DND-41 (cell line): ENCODE data around the gene ZNF468.
"Not testable (repeated sequence)": the region's sequence is repeated elsewhere in the genome, so short reads cannot be mapped to it uniquely, and the experiment has no call there.

ENCODE experiments used
- ATAC-seq: fragments of 200-7000 bp; cut with Tn5 transposase; 3 replicates; pipeline ENCODE4 v1.9.1; 2021; ENCODE audit warnings: low read depth; ENCODE audit not compliant: insufficient read depth
- DNase-seq: peaks from one replicate; pipeline ENCODE4 v3.0.0-alpha.2; 2020
- H2AFZ ChIP-seq: 2 replicates; pipeline ENCODE4 v1.6.0; 2012; ENCODE audit warnings: low read depth, low read length
- H3K27ac ChIP-seq: 2 replicates; pipeline ENCODE4 v1.5.1; 2012; ENCODE audit warnings: low read length, inconsistent platforms
- H3K27me3 ChIP-seq: fragments of 200-600 bp; sonication (generic); 2 replicates; pipeline ENCODE4 v1.6.0; 2012; ENCODE audit warnings: low read length, mild to moderate bottlenecking, inconsistent platforms; ENCODE audit not compliant: insufficient read depth, poor library complexity
- H3K36me3 ChIP-seq: 2 replicates; pipeline ENCODE4 v1.5.1; 2012; ENCODE audit warnings: low read length, inconsistent platforms; ENCODE audit not compliant: insufficient read depth
- H3K4me1 ChIP-seq: 2 replicates; pipeline ENCODE4 v1.5.1; 2012; ENCODE audit warnings: mild to moderate bottlenecking, low read length; ENCODE audit not compliant: insufficient read depth
- H3K4me2 ChIP-seq: 2 replicates; pipeline ENCODE4 v1.6.0; 2012; ENCODE audit warnings: mild to moderate bottlenecking, moderate library complexity, low read length, inconsistent platforms; ENCODE audit not compliant: insufficient read depth
- H3K4me3 ChIP-seq, 2 experiments: fragments of 200-600 bp in 1 of 2; shearing (Covaris generic) in 1 of 2; 2 replicates each; pipeline ENCODE4 v1.5.1; 2012 to 2016; ENCODE audit warnings: inconsistent platforms in 2 of 2, low read length in 2 of 2, mild to moderate bottlenecking in 2 of 2, low read depth in 1 of 2, moderate library complexity in 1 of 2
- H3K79me2 ChIP-seq: 2 replicates; pipeline ENCODE4 v1.6.0; 2012; ENCODE audit warnings: low read length, inconsistent platforms; ENCODE audit not compliant: insufficient read depth
- H3K9ac ChIP-seq: 2 replicates; pipeline ENCODE4 v1.6.0; 2012; ENCODE audit warnings: low read depth, mild to moderate bottlenecking, inconsistent platforms, low read length, moderate library complexity
- H3K9me3 ChIP-seq: 2 replicates; pipeline ENCODE4 v1.5.1; 2012; ENCODE audit warnings: low read length, moderate library complexity, mild to moderate bottlenecking, inconsistent platforms; ENCODE audit not compliant: insufficient read depth, severe bottlenecking
- H4K20me1 ChIP-seq: 2 replicates; pipeline ENCODE4 v1.6.0; 2012; ENCODE audit warnings: low read length; ENCODE audit not compliant: insufficient read depth
- EZH2 ChIP-seq: IDR thresholded peaks from 3 replicates; pipeline ENCODE4 v1.6.1; 2012; ENCODE audit warnings: borderline replicate concordance, low read depth, mild to moderate bottlenecking, moderate library complexity, low read length, inconsistent platforms; ENCODE audit not compliant: severe bottlenecking
- TF ChIP-seq, protein P1 (sequence below): IDR thresholded peaks from 2 replicates; pipeline ENCODE4 v1.5.1; 2012; ENCODE audit warnings: borderline replicate concordance, low read length, moderate library complexity, mild to moderate bottlenecking; ENCODE audit not compliant: poor library complexity, severe bottlenecking; ENCODE audit errors: extremely low read depth

ZNF468 gene

DNA sequence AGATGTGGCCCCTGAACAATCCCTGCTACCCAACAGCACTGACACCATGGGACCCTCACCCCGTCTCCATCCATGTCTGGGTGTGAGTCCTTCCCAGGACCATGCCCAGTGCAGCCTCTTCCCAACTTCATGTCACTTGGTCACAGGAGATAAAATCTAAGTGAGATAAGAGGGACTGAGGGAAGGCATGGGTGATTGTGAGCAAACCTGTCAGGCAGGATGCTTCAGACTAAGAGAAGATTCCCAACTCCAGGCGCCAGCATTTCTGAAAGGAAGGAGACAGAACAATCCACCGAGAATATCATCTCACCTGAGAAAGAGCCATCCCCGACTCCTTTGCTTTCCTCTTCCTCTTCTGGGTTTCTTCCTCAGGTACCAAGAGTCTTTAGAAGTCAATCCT is 32.5 kb upstream of the ZNF468 start:
- Histone ChIP-seq H2AFZ (no peak overlapping the region), H3K9me3 (no peaks in the 10 kb centered on the region), H3K9ac (no peak overlapping the region), H3K79me2 (peaks cover 21% of the 10 kb centered on the region), H3K4me1 (peaks cover 2% of the 10 kb centered on the region; the same call in 1 of the 2 replicates), H3K36me3 (peaks cover 71% of the 10 kb centered on the region), H3K4me3 (no peak overlapping the region), H3K27me3 (no peaks in the 10 kb centered on the region), H3K4me2 (no peak overlapping the region), H4K20me1 (peaks cover 6% of the 10 kb centered on the region; the same call in 1 of the 2 replicates), H3K27ac (no peak overlapping the region)
- DNase-seq = no peak
- ATAC-seq = no peak
- TF ChIP-seq EZH2 = no peak
- TF ChIP-seq, protein P1, sequence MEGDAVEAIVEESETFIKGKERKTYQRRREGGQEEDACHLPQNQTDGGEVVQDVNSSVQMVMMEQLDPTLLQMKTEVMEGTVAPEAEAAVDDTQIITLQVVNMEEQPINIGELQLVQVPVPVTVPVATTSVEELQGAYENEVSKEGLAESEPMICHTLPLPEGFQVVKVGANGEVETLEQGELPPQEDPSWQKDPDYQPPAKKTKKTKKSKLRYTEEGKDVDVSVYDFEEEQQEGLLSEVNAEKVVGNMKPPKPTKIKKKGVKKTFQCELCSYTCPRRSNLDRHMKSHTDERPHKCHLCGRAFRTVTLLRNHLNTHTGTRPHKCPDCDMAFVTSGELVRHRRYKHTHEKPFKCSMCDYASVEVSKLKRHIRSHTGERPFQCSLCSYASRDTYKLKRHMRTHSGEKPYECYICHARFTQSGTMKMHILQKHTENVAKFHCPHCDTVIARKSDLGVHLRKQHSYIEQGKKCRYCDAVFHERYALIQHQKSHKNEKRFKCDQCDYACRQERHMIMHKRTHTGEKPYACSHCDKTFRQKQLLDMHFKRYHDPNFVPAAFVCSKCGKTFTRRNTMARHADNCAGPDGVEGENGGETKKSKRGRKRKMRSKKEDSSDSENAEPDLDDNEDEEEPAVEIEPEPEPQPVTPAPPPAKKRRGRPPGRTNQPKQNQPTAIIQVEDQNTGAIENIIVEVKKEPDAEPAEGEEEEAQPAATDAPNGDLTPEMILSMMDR = no peak

DNA sequence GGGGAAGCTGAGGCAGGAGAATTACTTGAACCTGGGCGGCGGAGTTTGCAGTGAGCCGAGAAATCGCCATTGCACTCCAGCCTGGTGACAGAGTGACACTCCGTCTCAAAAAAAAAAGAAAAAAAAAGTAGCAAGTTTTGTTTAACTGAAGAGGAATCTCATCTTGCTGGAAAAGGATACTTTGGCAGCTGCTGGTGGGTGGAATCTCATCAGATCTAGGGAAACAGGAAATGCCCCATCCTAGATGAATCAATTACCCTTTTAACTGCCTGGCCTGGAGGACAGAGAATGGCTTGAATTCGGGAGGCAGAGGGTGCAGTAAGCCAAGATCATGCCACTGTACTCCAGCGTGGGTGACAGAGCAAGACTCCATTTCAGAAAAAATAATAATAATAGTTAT is 31.7 kb upstream of the ZNF468 start:
- Histone ChIP-seq H3K4me2 (no peak overlapping the region), H3K9me3 (no peaks in the 10 kb centered on the region), H3K36me3 (peaks cover 77% of the 10 kb centered on the region), H3K4me3 (no peak overlapping the region), H3K79me2 (peaks cover 12% of the 10 kb centered on the region), H3K9ac (no peak overlapping the region), H3K4me1 (no peaks in the 10 kb centered on the region), H2AFZ (no peak overlapping the region), H3K27ac (no peak overlapping the region), H4K20me1 (peaks cover 6% of the 10 kb centered on the region; the same call in 1 of the 2 replicates), H3K27me3 (no peaks in the 10 kb centered on the region)
- TF ChIP-seq, protein P1 = no peak
- no peak for TF ChIP-seq EZH2
- DNase-seq (no peak), ATAC-seq (no peak)

GRCh38 chr19:52880895-52881389 is 23.5 kb upstream of the ZNF468 start:
- Histone ChIP-seq H3K9me3 (no peaks in the 10 kb centered on the region), H3K9ac (no peak overlapping the region), H3K4me2 (no peak overlapping the region), H4K20me1 (no peaks in the 10 kb centered on the region), H3K79me2 (no peaks in the 10 kb centered on the region), H3K27ac (no peak overlapping the region), H3K4me1 (no peaks in the 10 kb centered on the region), H3K36me3 (peaks cover 69% of the 10 kb centered on the region), H3K4me3 (no peak overlapping the region), H3K27me3 (no peaks in the 10 kb centered on the region), H2AFZ (no peak overlapping the region)
- no peak for DNase-seq
- TF ChIP-seq, protein P1 = no peak
- no peak for TF ChIP-seq EZH2
- no peak for ATAC-seq

GRCh38 chr19:52872996-52873395 is 15.6 kb upstream of the ZNF468 start:
- H3K9ac ChIP-seq, H4K20me1 ChIP-seq, H3K4me1 ChIP-seq, H3K9me3 ChIP-seq, H3K27ac ChIP-seq, H2AFZ ChIP-seq, H3K27me3 ChIP-seq, H3K4me3 ChIP-seq, H3K4me2 ChIP-seq, DNase-seq, H3K36me3 ChIP-seq, ATAC-seq, H3K79me2 ChIP-seq: not testable (repeated sequence)
